Measurements from ENCODE around the gene POMGNT1. TPM values are rescaled to one million over a fixed set of nuclear protein-coding genes. Genes with fewer than 3 reads are reported as not detected.

Gene POMGNT1
- polyA plus RNA-seq, 3 donors = 10.3 to 16.7 (median 12.2) TPM

- H3K9ac ChIP-seq (ENCODE audit: insufficient read depth, low read length, poor library complexity, severe bottlenecking) = no peak within 1 kb of the TSS
- H3K9me3 ChIP-seq (replicated peaks in 1 of 2; ENCODE audit: control insufficient read depth in 1 of 2, insufficient read depth in 1 of 2, low read length in 2 of 2) = no peaks in the 10 kb centered on the region
- H3K36me3 ChIP-seq (replicated peaks in 1 of 2; ENCODE audit: control insufficient read depth in 1 of 2, insufficient read depth in 2 of 2, low read length in 2 of 2) = no peaks in the 10 kb centered on the region
- peaks cover 6 to 9% (median 7%) of the 10 kb centered on the region in 3 donors for H3K27me3 Mint-ChIP-seq (ENCODE audit: low read depth in 3 of 3)
- H4K20me1 ChIP-seq (ENCODE audit: insufficient read depth, low read length) = no peaks in the 10 kb centered on the region
- H3K4me1 ChIP-seq (ENCODE audit: control insufficient read depth in 1 of 2, insufficient read depth in 2 of 2, low read length in 2 of 2) = peaks cover 0 to 4% of the 10 kb centered on the region in 2 donors
- no peak for TF ChIP-seq CTCF (IDR thresholded peaks at IDR 0.05)
- H3K27ac ChIP-seq (ENCODE audit: low read depth in 1 of 2, low read length in 2 of 2) = no peak within 1 kb of the TSS
- H3K4me1 Mint-ChIP-seq = no peaks in the 10 kb centered on the region
- H3K9me3 Mint-ChIP-seq = peaks cover 0 to 2% (median 0%) of the 10 kb centered on the region in 7 donors
- no peak within 1 kb of the TSS for H3K27ac Mint-ChIP-seq
- H3K27me3 ChIP-seq (ENCODE audit: control insufficient read depth in 2 of 2, insufficient read depth in 2 of 2, low read length in 2 of 2) = no peaks in the 10 kb centered on the region
- intact Hi-C loops (cut with micrococcal nuclease) = no loop called here
- no peak within 1 kb of the TSS for H2AFZ ChIP-seq (ENCODE audit: insufficient read depth, low read depth, low read length, poor library complexity, severe bottlenecking)
- no peaks in the 10 kb centered on the region for H3K79me2 ChIP-seq (ENCODE audit: insufficient read depth, low read length)
- no peak within 1 kb of the TSS for H3K4me3 ChIP-seq (replicated peaks in 1 of 3; ENCODE audit: low read depth in 2 of 3, low read length in 3 of 3)
- WGBS (ENCODE audit: insufficient coverage) = 92% methylated on average over 8 of the region's 11 CpGs
- H3K4me2 ChIP-seq (replicated peaks; ENCODE audit: extremely low read depth, low read length, poor library complexity, severe bottlenecking) = no peak within 1 kb of the TSS
- H3K36me3 Mint-ChIP-seq = no peaks in the 10 kb centered on the region
- no peak for DNase-seq
- H3K4me3 Mint-ChIP-seq = no peak within 1 kb of the TSS
Measured at GRCh38 chr1:46174448-46175231, 23.6 kb downstream of the POMGNT1 start, which contains the start of gene TSPAN1. Gene TSPAN1, plus strand, starts transcription at chr1:46175087. Its CDS starts 6,021 bp downstream, at chr1:46181108.

- no peak overlapping the region for H2AFZ ChIP-seq (ENCODE audit: insufficient read depth, low read depth, low read length, poor library complexity, severe bottlenecking)
- TF ChIP-seq CTCF (IDR thresholded peaks at IDR 0.05) = no peak
Measured at GRCh38 chr1:46173361-46173856, 24.8 kb downstream of the POMGNT1 start.

More at GRCh38 chr1:46173361-46173856, 24.8 kb downstream of the POMGNT1 start:
- Histone ChIP-seq H3K27me3 (ENCODE audit: control insufficient read depth in 2 of 2, insufficient read depth in 2 of 2, low read length in 2 of 2) (peaks cover 0 to 5% of the 10 kb centered on the region in 2 donors), H3K4me2 (replicated peaks; ENCODE audit: extremely low read depth, low read length, poor library complexity, severe bottlenecking) (no peak overlapping the region), H3K4me3 (replicated peaks in 1 of 3; ENCODE audit: low read depth in 2 of 3, low read length in 3 of 3) (no peak overlapping the region), H3K27ac (ENCODE audit: low read depth in 1 of 2, low read length in 2 of 2) (no peak overlapping the region), H3K9me3 (replicated peaks in 1 of 2; ENCODE audit: control insufficient read depth in 1 of 2, insufficient read depth in 1 of 2, low read length in 2 of 2) (no peaks in the 10 kb centered on the region), H4K20me1 (ENCODE audit: insufficient read depth, low read length) (no peaks in the 10 kb centered on the region), H3K79me2 (ENCODE audit: insufficient read depth, low read length) (no peaks in the 10 kb centered on the region), H3K4me1 (ENCODE audit: control insufficient read depth in 1 of 2, insufficient read depth in 2 of 2, low read length in 2 of 2) (no peaks in the 10 kb centered on the region), H3K36me3 (replicated peaks in 1 of 2; ENCODE audit: control insufficient read depth in 1 of 2, insufficient read depth in 2 of 2, low read length in 2 of 2) (no peaks in the 10 kb centered on the region), H3K9ac (ENCODE audit: insufficient read depth, low read length, poor library complexity, severe bottlenecking) (no peak overlapping the region)
- peaks cover 0 to 2% (median 0%) of the 10 kb centered on the region in 7 donors for H3K9me3 Mint-ChIP-seq
- H3K27ac Mint-ChIP-seq = no peak overlapping the region
- no peaks in the 10 kb centered on the region for H3K36me3 Mint-ChIP-seq
- no peak overlapping the region for H3K4me3 Mint-ChIP-seq
- H3K27me3 Mint-ChIP-seq (ENCODE audit: low read depth in 3 of 3) = peaks cover 12 to 16% (median 13%) of the 10 kb centered on the region in 3 donors
- no peak for DNase-seq
- no peaks in the 10 kb centered on the region for H3K4me1 Mint-ChIP-seq
- intact Hi-C loops (cut with micrococcal nuclease) = no loop called here
- WGBS (ENCODE audit: insufficient coverage) = no CpG with 5 or more reads among the region's 4 CpGs
